ENCODE measurements around the gene POU2F3. TPM values are rescaled to one million over a fixed set of nuclear protein-coding genes. Genes with fewer than 3 reads are reported as not detected.

Gene POU2F3
- polyA plus RNA-seq, 1 donor, result 1.5 TPM

DNA sequence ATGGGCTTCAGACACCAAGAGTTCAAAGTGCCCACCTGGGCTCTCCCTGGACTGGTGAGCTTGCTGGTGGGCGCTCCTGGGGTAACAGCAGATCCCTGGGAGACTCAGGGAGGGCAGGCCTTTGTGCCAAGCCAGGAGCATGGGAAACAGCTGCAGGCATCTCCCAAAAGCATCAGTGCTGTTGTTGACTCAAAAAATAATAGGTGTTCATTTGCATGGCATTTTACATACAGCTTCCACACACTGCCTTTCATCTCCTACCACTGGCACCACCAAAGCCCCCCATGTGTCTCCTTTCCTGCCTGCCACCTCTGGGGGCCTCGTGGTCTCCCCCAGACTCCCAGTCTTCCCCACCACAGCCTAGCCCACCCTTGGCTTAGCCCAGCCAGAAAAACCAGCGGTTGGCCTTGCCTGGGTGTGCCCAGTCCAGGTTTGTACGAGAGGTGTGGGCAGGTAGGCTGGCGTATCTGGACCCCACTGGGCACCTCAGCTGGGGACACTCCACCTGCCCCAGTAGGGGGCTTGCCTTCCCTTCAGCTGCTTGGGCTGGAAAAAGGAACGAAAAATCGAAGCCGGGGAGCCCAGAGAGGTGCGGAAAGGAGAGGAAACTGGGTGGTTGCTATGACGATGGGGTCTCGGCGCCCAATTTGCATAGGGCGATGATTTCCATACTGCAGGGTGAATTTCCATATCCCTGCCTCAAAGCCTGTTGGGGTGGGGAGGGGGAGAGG lies 15.0 kb downstream of the POU2F3 start:
- Histone ChIP-seq H3K27ac (ENCODE audit: low read length) (no peak overlapping the region), H3K4me1 (ENCODE audit: control insufficient read depth, insufficient read depth, low read length) (no peaks in the 10 kb centered on the region), H3K27me3 (ENCODE audit: control insufficient read depth, insufficient read depth, low read length) (peaks cover 43% of the 10 kb centered on the region), H3K4me3 (ENCODE audit: low read length) (no peak overlapping the region), H3K9me3 (ENCODE audit: control insufficient read depth, low read depth, low read length) (no peaks in the 10 kb centered on the region), H3K36me3 (ENCODE audit: control insufficient read depth, insufficient read depth, low read length) (no peaks in the 10 kb centered on the region)
- WGBS (ENCODE audit: insufficient coverage, low lambda C conversion rate), result 0% methylated on average over 1 of the region's 13 CpGs
- DNase-seq, result no peak

DNA sequence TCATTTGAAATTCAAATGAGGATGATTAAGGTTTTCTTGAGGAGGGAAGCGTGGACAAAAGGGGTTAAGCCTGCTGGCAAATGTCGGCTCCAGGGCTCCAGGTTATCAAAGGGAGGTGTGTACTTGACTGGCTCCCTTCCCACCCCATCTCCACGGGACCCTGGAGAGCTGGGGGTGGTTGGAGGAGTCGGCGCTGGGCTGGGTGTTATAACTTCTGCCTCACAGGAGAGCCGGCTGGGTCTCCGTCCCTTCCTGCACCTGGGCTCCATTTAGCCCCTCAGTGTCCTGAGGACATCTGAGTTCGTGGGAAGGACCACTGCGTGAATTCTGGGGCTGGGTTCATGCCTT lies 15.6 kb downstream of the POU2F3 start:
- H3K4me1 ChIP-seq (ENCODE audit: control insufficient read depth, insufficient read depth, low read length), result no peaks in the 10 kb centered on the region
- H3K4me3 ChIP-seq (ENCODE audit: low read length), result no peak overlapping the region
- H3K9me3 ChIP-seq (ENCODE audit: control insufficient read depth, low read depth, low read length), result no peaks in the 10 kb centered on the region
- peaks cover 46% of the 10 kb centered on the region for H3K27me3 ChIP-seq (ENCODE audit: control insufficient read depth, insufficient read depth, low read length)
- no peak for DNase-seq
- no peaks in the 10 kb centered on the region for H3K36me3 ChIP-seq (ENCODE audit: control insufficient read depth, insufficient read depth, low read length)
- no CpG with 5 or more reads among the region's 9 CpGs for WGBS (ENCODE audit: insufficient coverage, low lambda C conversion rate)
- no peak overlapping the region for H3K27ac ChIP-seq (ENCODE audit: low read length)

DNA sequence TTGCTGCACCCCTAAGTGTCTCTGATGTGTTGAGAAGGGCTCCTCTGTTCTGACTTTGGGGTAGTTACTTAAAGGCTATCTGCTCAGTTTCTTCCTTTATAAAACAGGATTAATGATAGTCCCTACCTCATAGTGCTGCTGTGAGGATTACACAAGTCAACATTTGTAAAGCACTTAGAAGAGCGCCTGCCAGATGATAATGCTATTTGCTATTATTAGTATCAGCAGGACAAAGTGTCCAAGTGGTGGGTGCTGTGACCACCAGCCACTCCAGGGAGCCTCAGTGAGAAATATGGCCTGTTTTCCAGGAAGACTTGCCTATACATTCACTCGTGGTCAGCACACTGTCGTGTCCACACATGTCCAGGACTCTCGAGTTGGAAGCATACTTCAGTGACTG lies 16.2 kb downstream of the POU2F3 start:
- H3K27me3 ChIP-seq (ENCODE audit: control insufficient read depth, insufficient read depth, low read length), result peaks cover 46% of the 10 kb centered on the region
- DNase-seq, result no peak
- no peaks in the 10 kb centered on the region for H3K4me1 ChIP-seq (ENCODE audit: control insufficient read depth, insufficient read depth, low read length)
- no peaks in the 10 kb centered on the region for H3K9me3 ChIP-seq (ENCODE audit: control insufficient read depth, low read depth, low read length)
- H3K4me3 ChIP-seq (ENCODE audit: low read length), result no peak overlapping the region
- WGBS (ENCODE audit: insufficient coverage, low lambda C conversion rate), result no CpG with 5 or more reads among the region's 4 CpGs
- H3K27ac ChIP-seq (ENCODE audit: low read length), result no peak overlapping the region
- no peaks in the 10 kb centered on the region for H3K36me3 ChIP-seq (ENCODE audit: control insufficient read depth, insufficient read depth, low read length)

DNA sequence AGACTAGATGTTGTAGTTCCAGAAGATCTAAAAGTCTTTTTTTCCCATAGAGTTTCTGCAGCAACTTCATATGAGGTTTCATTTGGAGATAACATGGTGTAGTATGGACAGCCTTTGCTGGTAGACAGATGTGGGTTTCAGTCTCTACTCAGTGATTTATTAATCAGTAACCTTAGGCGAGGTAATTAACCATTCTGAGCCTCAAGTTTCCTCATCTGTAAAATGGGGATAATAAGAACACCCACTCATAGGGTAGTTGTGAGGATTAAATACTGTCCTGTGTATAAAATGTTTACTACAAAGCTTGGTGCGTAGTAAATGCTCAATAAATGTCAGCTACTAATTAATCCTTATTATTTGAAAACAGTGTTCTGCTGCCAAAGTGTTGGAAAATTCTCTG lies 16.8 kb downstream of the POU2F3 start:
- no peaks in the 10 kb centered on the region for H3K36me3 ChIP-seq (ENCODE audit: control insufficient read depth, insufficient read depth, low read length)
- H3K27me3 ChIP-seq (ENCODE audit: control insufficient read depth, insufficient read depth, low read length), result peaks cover 44% of the 10 kb centered on the region
- no peak overlapping the region for H3K27ac ChIP-seq (ENCODE audit: low read length)
- no peaks in the 10 kb centered on the region for H3K4me1 ChIP-seq (ENCODE audit: control insufficient read depth, insufficient read depth, low read length)
- no peaks in the 10 kb centered on the region for H3K9me3 ChIP-seq (ENCODE audit: control insufficient read depth, low read depth, low read length)
- WGBS (ENCODE audit: insufficient coverage, low lambda C conversion rate), result no CpG with 5 or more reads among the region's 2 CpGs
- H3K4me3 ChIP-seq (ENCODE audit: low read length), result no peak overlapping the region
- DNase-seq, result no peak

DNA sequence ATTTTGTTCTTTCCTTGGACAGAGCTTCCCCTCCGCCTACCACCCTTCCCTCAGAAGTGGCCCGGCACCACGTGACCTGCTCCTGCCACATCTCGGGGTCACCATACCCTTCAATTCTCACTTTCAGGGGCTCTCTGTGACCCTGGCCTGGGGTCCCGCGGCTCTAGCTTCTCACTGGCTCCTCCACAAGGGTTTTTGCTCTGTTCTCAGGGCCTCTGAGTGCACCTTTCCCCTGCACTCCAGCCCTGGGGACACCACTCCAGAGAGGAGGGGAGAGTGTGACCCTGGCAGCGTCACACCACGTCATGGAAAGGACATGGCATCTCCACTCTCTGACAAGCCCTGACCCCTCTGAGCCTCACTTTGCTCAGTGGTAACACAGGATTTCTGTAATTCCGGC lies 17.4 kb downstream of the POU2F3 start:
- no peak for DNase-seq
- Histone ChIP-seq H3K4me3 (ENCODE audit: low read length) (no peak overlapping the region), H3K27ac (ENCODE audit: low read length) (no peak overlapping the region), H3K4me1 (ENCODE audit: control insufficient read depth, insufficient read depth, low read length) (no peaks in the 10 kb centered on the region), H3K27me3 (ENCODE audit: control insufficient read depth, insufficient read depth, low read length) (peaks cover 44% of the 10 kb centered on the region), H3K9me3 (ENCODE audit: control insufficient read depth, low read depth, low read length) (no peaks in the 10 kb centered on the region), H3K36me3 (ENCODE audit: control insufficient read depth, insufficient read depth, low read length) (no peaks in the 10 kb centered on the region)
- no CpG with 5 or more reads among the region's 9 CpGs for WGBS (ENCODE audit: insufficient coverage, low lambda C conversion rate)

DNA sequence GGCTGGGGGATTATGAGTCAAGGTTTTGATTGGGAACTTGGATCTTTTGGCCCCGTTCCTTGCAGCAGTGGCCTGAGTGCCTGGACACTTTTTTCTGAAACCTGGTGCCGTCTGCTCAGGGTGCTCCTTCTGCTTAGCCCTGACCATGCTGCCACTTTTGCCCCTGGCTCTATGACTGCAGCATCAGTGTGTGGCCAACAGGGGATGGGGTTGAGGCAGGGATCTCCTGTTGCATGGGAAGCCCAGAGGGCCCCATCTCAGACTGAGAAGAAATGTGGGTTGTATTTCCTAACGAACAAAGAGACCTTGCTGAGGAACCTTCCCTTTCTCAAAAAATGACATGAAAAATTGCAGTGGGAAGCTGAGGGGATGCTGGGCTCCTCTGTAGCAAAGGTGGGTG lies 18.7 kb downstream of the POU2F3 start:
- WGBS (ENCODE audit: insufficient coverage, low lambda C conversion rate), result no CpG with 5 or more reads among the region's 3 CpGs
- peaks cover 44% of the 10 kb centered on the region for H3K27me3 ChIP-seq (ENCODE audit: control insufficient read depth, insufficient read depth, low read length)
- no peak for DNase-seq

DNA sequence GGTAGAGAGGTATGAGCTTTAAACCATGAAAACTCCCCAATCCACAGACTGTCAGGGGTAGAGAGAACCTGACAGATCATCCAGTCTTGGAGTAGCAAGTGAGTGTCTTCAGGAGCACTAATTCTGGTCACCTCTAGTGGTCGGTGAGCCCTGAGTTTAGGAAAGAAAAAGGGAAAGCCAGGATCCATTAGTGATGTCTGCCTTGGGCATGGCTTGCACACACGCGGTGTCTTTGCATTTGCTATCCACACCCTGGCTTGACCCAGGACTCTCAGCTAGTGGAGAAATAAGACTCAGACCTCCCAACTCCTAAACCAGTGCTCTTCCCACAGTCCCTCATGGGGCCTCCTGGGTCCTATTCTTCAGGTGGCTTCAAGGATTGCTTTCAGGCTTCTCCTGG lies 19.3 kb downstream of the POU2F3 start:
- no peaks in the 10 kb centered on the region for H3K36me3 ChIP-seq (ENCODE audit: control insufficient read depth, insufficient read depth, low read length)
- no peak overlapping the region for H3K4me3 ChIP-seq (ENCODE audit: low read length)
- no peak overlapping the region for H3K27ac ChIP-seq (ENCODE audit: low read length)
- WGBS (ENCODE audit: insufficient coverage, low lambda C conversion rate), result no CpG with 5 or more reads among the region's 3 CpGs
- DNase-seq, result no peak
- peaks cover 43% of the 10 kb centered on the region for H3K27me3 ChIP-seq (ENCODE audit: control insufficient read depth, insufficient read depth, low read length)
- no peaks in the 10 kb centered on the region for H3K9me3 ChIP-seq (ENCODE audit: control insufficient read depth, low read depth, low read length)
- no peaks in the 10 kb centered on the region for H3K4me1 ChIP-seq (ENCODE audit: control insufficient read depth, insufficient read depth, low read length)

More for the DNA sequence above, 18.7 kb downstream of the POU2F3 start:
- Histone ChIP-seq H3K9me3 (ENCODE audit: control insufficient read depth, low read depth, low read length) (no peaks in the 10 kb centered on the region), H3K36me3 (ENCODE audit: control insufficient read depth, insufficient read depth, low read length) (no peaks in the 10 kb centered on the region), H3K4me1 (ENCODE audit: control insufficient read depth, insufficient read depth, low read length) (no peaks in the 10 kb centered on the region), H3K4me3 (ENCODE audit: low read length) (no peak overlapping the region), H3K27ac (ENCODE audit: low read length) (no peak overlapping the region)

DNA sequence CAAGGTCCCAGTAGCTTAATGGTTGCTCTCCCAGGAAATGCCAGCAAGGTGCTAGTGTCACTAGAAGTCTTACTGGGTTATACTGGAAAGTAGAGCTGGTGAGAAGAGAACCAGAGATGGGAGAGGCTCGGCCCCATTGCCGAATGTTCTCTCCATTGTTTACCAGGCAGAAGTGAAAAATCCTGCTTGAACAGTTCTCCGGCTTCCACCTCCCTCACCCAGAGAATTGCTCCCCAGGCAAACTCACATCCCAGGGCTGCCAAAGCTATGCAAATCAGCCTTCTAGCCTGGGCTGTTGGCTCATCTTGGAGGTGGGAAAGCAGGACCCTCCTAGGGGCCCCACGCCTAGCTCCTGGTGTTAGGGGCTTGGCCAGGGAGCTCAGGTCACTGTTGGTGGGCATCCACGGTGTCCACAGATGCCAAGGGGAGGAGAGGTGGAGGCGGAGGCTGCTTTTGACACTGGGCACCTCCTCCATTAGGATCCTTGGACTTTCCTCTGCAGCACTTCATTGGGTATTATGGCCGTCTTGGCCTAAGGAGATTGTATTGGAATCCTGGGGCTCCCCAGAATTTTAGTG lies 20.1 kb downstream of the POU2F3 start:
- no peak overlapping the region for H3K4me3 ChIP-seq (ENCODE audit: low read length)
- no CpG with 5 or more reads among the region's 7 CpGs for WGBS (ENCODE audit: insufficient coverage, low lambda C conversion rate)
- H3K36me3 ChIP-seq (ENCODE audit: control insufficient read depth, insufficient read depth, low read length), result no peaks in the 10 kb centered on the region
- DNase-seq, result no peak
- no peaks in the 10 kb centered on the region for H3K9me3 ChIP-seq (ENCODE audit: control insufficient read depth, low read depth, low read length)
- H3K27me3 ChIP-seq (ENCODE audit: control insufficient read depth, insufficient read depth, low read length), result peaks cover 38% of the 10 kb centered on the region
- H3K27ac ChIP-seq (ENCODE audit: low read length), result no peak overlapping the region
- no peaks in the 10 kb centered on the region for H3K4me1 ChIP-seq (ENCODE audit: control insufficient read depth, insufficient read depth, low read length)

DNA sequence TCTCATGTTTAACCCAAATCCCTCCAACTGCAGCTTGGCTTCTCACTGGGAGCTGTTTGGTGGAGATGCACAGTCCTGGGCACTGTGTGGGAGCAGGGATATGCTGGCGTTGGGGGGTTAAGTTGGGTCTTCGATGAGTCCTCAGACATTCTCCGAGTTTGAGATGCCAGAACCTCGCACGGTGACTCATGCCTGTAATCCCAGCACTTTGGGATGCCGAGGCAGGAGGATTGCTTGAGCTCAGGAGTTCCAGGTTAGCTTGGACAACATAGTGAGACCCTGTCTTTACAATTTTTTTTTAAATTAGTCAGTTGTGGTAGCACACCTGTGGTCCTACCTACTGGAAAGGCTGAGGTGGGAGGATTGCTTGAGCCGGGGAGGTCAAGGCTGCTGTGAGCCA lies 20.7 kb downstream of the POU2F3 start:
- Histone ChIP-seq H3K4me1 (ENCODE audit: control insufficient read depth, insufficient read depth, low read length) (no peaks in the 10 kb centered on the region), H3K9me3 (ENCODE audit: control insufficient read depth, low read depth, low read length) (no peaks in the 10 kb centered on the region), H3K4me3 (ENCODE audit: low read length) (no peak overlapping the region), H3K27me3 (ENCODE audit: control insufficient read depth, insufficient read depth, low read length) (peaks cover 33% of the 10 kb centered on the region), H3K27ac (ENCODE audit: low read length) (no peak overlapping the region), H3K36me3 (ENCODE audit: control insufficient read depth, insufficient read depth, low read length) (no peaks in the 10 kb centered on the region)
- no CpG with 5 or more reads among the region's 7 CpGs for WGBS (ENCODE audit: insufficient coverage, low lambda C conversion rate)
- no peak for DNase-seq

DNA sequence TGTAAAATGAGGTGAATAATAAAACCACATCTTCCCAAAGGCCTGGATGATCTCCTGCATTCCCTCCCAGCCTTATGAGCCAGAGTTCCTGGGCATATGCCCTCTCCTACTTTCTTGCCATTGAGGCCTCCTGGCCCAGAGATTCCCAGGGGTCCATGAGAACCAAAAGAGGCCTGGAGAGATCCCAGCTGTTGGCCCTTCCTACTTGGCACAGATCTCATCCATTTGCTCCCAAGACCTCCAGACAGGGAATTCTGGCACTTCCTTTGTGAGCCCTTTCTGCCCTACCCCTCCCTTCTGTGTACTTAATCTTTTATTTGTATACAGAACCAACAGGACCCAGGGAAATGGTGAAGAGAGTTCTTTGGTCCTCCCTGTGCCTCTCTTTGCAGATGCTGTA lies 21.4 kb downstream of the POU2F3 start:
- Histone ChIP-seq H3K36me3 (ENCODE audit: control insufficient read depth, insufficient read depth, low read length) (no peaks in the 10 kb centered on the region), H3K4me3 (ENCODE audit: low read length) (no peak overlapping the region), H3K9me3 (ENCODE audit: control insufficient read depth, low read depth, low read length) (no peaks in the 10 kb centered on the region), H3K27ac (ENCODE audit: low read length) (no peak overlapping the region), H3K27me3 (ENCODE audit: control insufficient read depth, insufficient read depth, low read length) (peaks cover 28% of the 10 kb centered on the region), H3K4me1 (ENCODE audit: control insufficient read depth, insufficient read depth, low read length) (no peaks in the 10 kb centered on the region)
- DNase-seq, result no peak

DNA sequence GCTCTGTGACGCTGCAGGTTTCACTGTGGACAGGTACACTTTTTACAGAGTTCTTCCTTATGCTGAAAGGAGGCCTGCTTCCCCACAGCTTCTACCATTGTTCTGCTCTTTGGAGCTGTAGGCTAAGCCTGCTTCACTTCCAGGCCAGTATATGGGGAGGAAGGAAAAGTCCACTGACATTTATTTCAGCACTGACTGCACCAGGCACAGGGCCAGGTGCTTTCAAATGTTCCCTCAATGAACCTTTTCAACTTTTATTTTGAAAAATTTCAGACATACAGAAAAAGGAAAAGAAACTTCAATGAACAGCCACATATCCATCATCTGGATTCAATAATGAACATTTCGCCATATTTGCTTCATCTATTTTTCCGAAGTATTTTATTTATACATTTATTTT lies 22.0 kb downstream of the POU2F3 start:
- Histone ChIP-seq H3K4me1 (ENCODE audit: control insufficient read depth, insufficient read depth, low read length) (no peaks in the 10 kb centered on the region), H3K4me3 (ENCODE audit: low read length) (no peak overlapping the region), H3K9me3 (ENCODE audit: control insufficient read depth, low read depth, low read length) (no peaks in the 10 kb centered on the region), H3K27me3 (ENCODE audit: control insufficient read depth, insufficient read depth, low read length) (peaks cover 24% of the 10 kb centered on the region), H3K36me3 (ENCODE audit: control insufficient read depth, insufficient read depth, low read length) (no peaks in the 10 kb centered on the region), H3K27ac (ENCODE audit: low read length) (no peak overlapping the region)
- no peak for DNase-seq
- 50% methylated on average over 2 of the region's 3 CpGs for WGBS (ENCODE audit: insufficient coverage, low lambda C conversion rate)

All from large intestine (tissue), 3 donors.